ENCODE measurements around the gene GLMN.
"Not testable (repeated sequence)": the region's sequence is repeated elsewhere in the genome, so short reads cannot be mapped to it uniquely, and the experiment has no call there.

GLMN gene

DNA sequence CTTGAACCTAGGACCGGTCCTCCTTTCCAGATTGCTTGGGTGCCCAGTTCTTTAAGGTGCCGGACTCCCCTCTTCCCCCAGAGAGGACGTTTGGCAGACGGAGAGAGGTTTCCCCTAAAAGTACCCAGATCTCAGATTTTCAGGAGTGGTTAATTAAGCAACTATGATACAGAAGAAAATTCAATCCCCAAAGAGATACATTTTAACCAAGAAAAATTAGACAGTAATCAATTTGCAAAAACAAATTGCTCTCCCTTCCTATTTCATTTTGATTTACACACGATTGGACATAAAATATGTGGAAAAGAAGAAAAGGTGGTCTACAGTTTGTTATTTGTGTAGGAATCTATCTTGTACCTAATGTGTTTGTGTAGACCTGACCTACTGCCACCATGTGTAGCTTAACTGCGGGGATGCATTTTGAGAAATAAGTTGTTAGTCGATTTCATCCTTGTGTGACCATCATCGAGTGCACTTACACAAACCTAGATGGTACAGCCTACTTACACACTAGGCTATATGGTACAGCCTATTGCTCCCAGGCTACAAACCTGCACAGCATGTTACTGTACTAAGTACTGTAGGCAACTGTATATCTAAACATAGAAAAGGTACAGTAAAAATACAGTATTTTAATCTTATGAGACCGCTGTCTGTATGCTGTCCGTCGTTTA is 827 bp upstream of the GLMN start:
- no peak for FAIRE-seq

GRCh38 chr1:92298213-92298572 is 594 bp downstream of the GLMN start:
- no peak for FAIRE-seq

DNA sequence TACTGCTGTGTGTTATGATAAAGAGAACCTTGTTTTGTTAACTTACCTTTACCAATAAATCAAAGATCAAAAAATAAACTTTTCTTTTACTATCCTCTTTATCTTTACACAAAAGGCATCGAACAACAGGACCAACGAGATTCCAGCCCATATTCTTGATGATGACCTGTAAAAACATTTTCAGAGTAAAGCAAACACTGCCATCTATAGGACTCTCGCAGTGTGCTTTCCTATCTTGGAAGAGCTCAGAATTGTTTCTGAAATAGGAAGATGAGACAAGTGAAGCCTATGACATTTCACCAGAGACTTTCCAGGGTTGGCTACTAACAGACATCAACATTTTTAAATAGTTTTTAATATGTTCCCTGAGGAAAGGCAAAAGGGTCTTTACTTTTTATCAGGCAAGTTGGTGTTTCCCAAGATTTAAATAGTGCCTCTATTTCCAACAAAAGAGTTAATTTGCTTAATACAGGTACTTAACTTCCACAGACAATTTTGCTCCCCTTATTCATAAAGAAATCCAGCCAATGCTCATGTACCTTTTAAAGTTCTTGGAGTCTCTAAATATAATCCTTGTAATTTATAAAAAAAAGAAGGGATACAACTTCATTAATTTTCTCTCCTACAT is 7.3 kb downstream of the GLMN start:
- peak; percentile 98 for FAIRE-seq

- FAIRE-seq, result not testable (repeated sequence)
Observed at GRCh38 chr1:92281411-92281810, 17.4 kb downstream of the GLMN start.

GRCh38 chr1:92279781-92280180 is 19.0 kb downstream of the GLMN start:
- FAIRE-seq, result not testable (repeated sequence)

DNA sequence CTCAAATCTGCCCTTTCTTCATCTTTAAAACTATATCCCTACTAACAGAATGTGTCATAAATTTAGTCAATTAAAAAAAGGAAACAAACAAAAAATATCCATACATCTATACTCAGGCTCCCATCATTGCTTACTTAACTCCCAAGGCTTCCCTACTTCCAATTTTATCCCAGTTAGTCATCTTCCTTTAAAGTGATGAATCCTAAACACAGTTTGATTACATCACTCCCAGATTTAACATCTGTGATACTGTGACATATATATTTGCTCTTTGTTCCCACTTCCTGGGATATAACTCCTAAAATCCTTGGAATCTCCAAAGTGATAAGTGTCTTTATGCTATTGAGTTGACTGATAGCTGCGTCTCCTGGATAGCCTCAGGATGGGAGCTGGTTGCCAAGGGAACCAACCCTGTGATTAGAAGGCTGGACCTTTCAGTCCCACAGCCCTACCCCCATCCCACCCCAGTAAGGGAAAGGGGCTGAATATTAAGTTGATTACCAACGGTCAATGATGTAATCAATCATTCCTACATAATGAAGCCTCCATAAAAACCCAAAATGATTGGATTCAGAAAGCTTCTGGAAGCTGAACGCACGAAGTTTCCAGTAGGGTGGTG is 21.6 kb downstream of the GLMN start:
- FAIRE-seq, result no peak

DNA sequence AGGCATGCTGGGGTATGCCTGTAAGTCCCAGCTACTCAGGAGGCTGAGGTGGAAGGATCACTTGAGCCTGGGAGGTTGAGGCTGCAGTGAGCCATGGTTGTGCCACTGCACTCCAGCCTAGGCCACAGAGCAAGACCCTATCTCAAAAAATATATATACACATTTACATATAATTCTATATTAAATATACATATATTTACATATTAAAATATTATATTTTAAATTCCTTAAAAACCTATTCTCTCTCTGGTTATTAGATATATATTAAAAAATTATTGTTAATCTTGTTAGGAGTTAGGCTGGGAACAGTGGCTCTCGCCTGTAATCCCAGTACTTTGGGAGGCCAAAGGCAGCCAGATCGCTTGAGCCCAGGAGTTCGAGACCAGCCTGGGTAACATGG is 22.7 kb downstream of the GLMN start:
- no peak for FAIRE-seq

GRCh38 chr1:92274939-92275338 is 23.8 kb downstream of the GLMN start:
- no peak for FAIRE-seq

DNA sequence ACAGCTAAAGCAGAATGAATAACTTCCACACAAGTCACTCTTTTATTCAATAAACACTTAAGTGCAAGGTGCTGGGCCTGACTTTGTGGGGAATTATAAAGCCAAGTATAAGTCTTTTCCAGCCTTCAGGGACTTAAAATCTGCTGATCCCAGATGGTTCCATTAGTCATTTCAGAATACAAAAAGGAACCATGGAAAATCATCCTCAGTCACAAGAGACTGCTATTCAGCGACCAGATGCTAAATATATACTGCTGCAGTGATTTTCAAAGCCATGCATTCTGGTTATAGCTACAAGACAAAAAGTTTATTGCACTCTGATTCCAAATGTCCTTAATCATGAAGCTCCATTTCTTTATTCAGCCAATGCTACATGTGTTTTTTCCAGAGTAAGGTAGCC is 25.7 kb downstream of the GLMN start:
- no peak for FAIRE-seq

GRCh38 chr1:92262516-92262915 is 36.3 kb downstream of the GLMN start:
- FAIRE-seq, result no peak

DNA sequence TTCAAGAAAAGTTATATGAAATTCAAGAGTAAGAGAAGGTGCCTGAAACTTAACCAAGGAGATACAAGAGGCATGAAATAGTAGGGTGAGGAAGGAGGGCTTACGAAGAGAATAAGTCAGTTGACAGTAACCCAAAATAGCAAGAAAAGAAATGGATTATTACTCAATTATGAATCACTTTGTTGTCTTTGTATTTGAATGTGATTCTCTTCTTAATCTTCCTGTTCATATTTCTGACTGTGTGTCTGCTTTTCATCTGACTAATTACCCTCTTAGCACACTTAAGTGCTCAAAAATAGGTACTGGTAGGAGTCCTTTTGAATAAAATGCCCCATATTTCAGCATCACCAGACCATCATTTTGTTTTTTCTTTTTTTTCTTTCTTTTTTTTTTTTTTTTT is 39.4 kb downstream of the GLMN start:
- FAIRE-seq, result no peak

GRCh38 chr1:92254714-92255113 is 44.1 kb downstream of the GLMN start:
- FAIRE-seq, result not testable (repeated sequence)

DNA sequence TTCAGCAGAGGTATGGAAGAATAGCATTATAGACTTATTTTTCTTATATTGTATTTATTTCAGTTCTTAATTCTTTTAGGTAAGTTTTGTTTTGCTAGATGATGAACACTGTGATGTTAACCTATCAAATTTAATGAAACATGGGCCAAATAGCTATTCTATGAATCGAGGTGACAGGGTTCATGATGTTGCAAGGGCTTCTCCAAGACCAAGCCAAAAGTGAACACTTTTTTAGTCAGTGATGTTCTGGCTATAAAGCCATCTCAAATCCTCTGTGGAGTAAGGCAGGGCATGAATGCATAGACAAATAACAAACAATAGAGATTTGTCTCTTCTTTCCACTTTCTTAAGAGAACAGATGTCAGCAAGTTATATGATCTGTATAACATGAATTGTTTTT is 54.4 kb downstream of the GLMN start:
- no peak for FAIRE-seq

- no peak for FAIRE-seq
Observed at GRCh38 chr1:92240034-92240433, 58.8 kb downstream of the GLMN start.

DNA sequence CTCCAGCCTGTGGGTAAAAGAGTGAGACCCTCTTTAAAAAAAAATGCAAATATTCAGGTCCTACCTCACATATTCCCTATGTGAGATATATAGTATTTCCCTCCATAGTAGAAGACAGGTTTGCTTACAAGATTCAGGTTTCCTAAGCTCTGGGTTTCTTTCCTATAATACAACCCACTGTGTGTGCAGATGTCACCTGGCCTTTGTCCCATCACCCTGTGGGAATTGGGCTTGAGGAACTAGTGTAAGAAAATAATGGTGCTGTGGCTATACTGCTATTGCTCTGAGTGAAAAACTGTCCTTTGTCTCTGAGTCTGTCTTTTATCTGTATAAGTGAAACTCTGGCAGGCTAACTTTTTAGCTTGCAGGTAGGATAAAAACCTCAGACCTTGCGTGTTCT is 68.1 kb downstream of the GLMN start:
- FAIRE-seq, result no peak

GRCh38 chr1:92228401-92228800 is 70.4 kb downstream of the GLMN start:
- FAIRE-seq, result no peak

GRCh38 chr1:92219028-92219427 is 79.8 kb downstream of the GLMN start:
- no peak for FAIRE-seq

DNA sequence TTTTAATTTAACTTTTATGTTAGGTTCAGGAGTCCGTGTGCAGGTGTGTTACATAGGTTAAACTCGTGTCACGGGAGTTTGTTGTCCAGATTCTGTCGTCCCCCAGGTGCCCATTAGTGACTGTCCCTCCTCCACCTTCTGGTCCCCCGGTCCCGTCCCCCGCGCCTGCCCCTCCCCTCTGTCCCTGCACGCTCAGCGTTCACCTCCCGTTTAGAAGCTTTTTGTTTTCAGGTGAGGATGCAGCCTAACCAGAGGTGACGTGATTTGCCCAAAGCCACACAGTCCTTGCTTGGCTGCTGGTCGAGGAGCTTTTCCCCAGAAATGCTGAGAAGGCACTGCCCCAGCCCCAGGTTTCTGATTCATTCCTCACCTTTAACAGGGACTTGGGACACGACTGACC is 80.2 kb downstream of the GLMN start:
- no peak for FAIRE-seq

DNA sequence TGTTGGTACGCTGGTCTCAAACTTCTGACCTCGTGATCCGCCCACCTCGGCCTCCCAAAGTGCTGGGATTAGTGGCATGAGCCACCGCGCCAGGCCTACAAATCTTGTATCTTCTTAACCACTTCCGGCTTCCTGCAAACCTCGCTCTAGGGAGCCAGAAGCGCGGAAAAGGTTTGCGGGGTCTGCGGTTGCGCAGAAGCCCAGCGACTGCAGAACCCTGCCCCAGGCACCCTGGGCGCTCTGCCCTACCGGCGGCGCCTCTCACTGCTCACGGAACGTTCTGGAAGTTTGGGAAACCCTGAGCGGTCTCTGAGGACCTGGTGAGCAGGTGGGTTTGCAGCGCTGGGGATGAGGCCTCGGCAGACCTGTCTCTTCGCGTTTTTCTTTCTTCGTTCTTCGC is 81.1 kb downstream of the GLMN start, which contains the start of gene C1orf146:
C1orf146 (plus strand) TSS at position 195 of the 400 bp plus-strand sequence. CDS start 13,506 bp downstream, outside the sequence.
- no peak for FAIRE-seq

DNA sequence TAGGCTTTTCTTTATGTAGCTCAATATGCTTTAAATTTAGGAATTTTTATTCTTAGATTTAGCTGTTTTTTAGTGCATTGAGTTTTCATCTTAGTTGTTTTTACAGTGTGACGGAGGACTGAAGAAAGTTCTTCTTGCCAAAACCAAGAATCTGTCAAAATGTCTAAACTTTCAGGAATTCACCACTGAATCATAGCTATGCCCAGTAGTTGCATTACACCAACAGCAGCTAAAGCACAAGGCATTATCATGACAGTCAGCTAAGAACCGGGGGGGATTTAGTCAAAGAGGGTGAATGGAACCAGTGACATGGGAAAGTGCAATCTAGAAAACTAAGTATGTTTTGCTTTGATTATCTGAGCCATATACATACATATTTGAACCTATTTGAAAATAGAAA is 87.6 kb downstream of the GLMN start:
- FAIRE-seq, result no peak

DNA sequence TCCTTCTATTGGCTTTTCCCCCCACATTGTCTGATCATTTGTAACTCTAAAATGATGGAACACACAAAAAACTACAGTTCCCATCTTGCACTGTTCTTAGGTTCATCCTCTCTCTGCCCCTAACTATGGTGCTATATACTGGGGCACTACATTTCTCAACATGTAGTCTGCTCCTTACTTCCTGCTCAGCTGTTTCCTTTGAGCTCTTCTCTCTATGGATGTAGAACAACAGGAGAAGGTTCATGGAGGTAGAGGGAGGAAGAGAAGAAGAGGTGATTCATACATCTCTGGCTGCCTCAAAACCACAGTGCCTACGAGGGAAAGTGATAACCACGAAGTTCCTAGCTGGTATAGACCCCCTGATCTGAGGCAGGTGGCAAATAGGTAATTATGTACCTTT is 88.1 kb downstream of the GLMN start:
- no peak for FAIRE-seq

DNA sequence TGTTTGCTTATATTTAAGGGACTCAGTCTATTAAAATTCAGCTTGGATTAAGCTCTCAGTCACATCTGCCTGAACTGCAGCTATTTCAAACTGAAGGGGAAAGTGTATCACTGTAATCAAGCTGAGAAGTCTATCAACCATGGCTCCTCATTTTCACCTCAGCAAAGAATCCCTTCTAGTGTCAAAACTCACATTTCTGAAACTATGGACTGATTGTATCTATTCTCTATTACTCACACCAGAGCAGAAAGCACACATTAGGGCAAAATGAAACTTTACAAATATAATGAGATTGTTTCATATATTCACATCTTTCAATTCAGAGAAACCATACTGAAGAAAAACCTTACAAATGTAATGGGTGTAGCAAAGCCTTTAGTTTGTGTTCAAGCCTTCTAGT is 95.7 kb downstream of the GLMN start:
- FAIRE-seq, result no peak

- FAIRE-seq, result no peak
Observed at GRCh38 chr1:92201973-92202372, 96.8 kb downstream of the GLMN start.
